HPDE6-E6E7 (cell line): ENCODE results near the gene GRWD1.

Source experiments
- DNase-seq: peaks from one replicate; pipeline ENCODE4 v3.0.0; 2011; ENCODE audit warnings: missing footprints; ENCODE audit errors: extremely low spot score

Gene GRWD1

DNA sequence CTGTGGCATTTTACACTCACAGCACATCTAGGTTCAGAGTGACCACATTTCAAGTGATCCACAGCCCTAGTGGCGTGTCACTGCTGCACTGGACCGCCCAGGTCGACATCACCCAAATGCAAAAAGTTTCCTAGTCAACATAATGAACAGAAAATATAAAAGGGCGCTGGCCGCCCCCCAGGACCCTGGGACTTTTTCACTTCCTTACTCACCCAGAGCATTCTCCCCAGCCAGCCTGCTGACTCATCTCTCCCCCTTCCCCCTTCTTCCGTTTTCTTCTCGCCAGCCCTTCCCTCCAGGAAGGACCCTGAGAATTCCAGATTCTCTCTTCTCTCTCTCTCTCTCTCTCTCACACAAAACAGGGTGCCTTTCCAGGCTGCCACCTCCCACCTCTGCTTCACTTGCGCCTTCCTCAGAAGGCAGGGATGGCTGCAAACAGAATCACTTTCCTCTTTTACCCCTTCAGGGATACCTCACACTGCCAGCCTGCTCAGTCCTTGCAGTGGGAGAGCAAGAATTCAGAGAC, 21.0 kb upstream of the GRWD1 start:
- no peak for DNase-seq

DNA sequence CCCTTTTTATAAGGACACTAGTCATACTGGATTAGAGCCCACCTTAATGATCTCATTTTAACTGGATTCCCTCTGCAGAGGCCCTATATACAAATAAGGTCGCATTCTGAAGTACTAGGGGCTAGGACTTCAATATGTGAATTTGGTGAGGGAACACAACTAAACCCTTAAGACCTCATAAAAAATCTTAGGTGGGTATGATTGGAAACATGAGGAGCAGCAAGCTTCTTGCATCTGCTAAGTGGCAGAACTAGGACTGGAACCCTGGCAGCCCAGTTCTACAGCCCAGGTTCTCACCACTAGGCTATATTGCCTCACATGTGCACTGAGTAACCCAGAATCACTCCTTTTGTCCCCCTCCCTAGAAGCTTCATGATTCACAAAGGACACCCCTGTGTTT, 17.1 kb upstream of the GRWD1 start:
- DNase-seq = no peak

DNA sequence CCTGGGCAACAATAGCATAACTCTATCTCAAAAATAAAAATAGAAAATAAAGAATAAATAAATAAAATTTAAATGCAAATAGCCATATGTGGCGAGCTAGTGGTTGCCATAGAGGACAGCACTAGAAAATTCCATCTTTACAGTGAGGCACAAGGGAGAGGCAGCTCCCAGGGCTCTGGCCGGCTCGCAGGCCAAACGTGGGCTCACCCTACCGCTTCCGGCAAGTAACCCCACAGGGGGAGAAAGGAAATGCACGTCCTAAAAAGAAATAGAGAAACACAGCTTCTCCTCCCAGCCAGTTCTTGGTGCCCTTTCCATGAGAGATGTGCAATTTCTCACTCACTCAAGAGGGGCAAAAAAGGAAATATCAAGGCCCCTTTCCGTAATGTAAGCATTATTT, 12.4 kb upstream of the GRWD1 start:
- DNase-seq = no peak

DNA sequence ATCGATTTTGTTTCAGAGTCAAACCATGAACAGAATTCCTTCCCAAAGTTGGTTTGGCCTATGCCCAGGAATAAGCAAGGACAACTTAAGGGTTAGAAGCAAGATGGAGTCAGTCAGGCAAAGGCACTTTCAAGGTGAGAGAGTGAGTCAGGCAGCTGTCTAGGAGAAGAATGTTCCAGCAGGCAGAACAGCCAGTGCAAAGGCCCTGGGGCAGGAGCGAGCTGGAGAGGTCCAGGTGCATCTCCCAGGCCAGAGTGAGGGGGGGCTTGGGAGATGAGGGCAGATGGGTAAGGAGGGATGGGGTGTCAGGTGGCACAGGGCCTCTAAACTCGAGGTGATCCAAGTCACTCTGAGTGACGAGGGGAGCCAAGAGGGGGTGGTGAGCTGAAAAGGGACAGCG, 9.2 kb upstream of the GRWD1 start:
- no peak for DNase-seq

DNA sequence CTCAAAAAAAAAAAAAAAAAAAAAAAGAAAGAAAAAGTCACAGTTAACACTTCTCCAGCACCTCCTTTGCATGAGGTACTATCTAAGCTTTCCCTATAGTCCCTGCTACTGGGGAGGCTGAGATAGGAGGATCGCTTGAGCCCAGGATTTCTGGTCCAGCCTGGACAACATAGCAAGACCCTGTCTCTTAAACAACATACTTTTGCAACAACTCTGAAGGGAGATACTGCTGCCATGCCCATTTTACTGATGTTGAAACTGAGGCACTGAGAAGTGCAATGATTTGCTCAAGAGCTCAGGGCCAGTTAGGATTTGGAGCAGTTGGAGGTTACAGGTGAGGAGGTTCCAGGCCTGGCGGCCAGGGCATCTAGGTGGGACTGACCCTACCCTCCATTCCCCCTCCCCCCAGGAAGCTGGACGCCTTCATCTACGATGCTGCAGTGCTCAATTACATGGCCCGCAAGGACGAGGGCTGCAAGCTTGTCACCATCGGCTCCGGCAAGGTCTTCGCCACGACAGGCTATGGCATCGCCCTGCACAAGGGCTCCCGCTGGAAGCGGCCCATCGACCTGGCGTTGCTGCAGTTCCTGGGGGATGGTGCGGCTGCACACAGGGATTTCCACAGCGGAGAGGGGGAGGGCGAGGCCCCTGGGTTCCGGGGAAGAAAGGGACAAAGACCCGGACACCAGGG, 4.3 kb upstream of the GRWD1 start:
- DNase-seq = no peak

DNA sequence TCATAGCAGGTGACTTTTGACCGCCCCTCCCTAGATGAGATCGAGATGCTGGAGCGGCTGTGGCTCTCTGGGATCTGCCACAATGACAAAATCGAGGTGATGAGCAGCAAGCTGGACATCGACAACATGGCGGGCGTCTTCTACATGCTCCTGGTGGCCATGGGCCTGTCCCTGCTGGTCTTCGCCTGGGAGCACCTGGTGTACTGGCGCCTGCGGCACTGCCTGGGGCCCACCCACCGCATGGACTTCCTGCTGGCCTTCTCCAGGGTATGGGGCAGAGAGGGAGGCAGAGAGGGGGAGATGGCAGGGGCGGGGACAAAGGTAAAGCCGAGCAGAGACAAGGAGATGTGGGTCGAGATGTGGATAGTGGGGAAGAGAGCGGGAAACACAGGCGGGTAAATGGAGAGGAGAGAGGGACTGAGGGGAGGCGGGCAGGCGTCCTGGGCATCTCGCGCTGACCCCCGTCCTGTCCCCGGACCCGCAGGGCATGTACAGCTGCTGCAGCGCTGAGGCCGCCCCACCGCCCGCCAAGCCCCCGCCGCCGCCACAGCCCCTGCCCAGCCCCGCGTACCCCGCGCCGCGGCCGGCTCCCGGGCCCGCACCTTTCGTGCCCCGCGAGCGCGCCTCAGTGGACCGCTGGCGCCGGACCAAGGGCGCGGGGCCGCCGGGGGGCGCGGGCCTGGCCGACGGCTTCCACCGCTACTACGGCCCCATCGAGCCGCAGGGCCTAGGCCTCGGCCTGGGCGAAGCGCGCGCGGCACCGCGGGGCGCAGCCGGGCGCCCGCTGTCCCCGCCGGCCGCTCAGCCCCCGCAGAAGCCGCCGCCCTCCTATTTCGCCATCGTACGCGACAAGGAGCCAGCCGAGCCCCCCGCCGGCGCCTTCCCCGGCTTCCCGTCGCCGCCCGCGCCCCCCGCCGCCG, 3.4 kb upstream of the GRWD1 start:
- no peak for DNase-seq

DNA sequence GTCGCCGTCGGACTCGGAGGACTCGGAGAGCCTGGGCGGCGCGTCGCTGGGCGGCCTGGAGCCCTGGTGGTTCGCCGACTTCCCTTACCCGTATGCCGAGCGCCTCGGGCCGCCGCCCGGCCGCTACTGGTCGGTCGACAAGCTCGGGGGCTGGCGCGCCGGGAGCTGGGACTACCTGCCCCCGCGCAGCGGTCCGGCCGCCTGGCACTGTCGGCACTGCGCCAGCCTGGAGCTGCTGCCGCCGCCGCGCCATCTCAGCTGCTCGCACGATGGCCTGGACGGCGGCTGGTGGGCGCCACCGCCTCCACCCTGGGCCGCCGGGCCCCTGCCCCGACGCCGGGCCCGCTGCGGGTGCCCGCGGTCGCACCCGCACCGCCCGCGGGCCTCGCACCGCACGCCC, 2.5 kb upstream of the GRWD1 start:
- no peak for DNase-seq

DNA sequence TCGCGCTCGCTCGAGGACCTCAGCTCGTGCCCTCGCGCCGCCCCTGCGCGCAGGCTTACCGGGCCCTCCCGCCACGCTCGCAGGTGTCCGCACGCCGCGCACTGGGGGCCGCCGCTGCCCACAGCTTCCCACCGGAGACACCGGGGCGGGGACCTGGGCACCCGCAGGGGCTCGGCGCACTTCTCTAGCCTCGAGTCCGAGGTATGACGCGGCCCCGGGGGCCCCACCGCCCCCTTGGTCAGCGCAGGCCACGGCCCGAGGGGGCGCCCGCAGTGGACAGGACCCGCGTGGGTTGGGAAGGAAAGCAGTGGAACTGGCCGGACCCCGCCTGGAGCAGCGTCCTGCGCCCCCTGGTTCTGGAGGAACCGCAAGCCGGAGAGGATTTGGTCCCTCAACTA, 2.1 kb upstream of the GRWD1 start:
- no peak for DNase-seq

DNA sequence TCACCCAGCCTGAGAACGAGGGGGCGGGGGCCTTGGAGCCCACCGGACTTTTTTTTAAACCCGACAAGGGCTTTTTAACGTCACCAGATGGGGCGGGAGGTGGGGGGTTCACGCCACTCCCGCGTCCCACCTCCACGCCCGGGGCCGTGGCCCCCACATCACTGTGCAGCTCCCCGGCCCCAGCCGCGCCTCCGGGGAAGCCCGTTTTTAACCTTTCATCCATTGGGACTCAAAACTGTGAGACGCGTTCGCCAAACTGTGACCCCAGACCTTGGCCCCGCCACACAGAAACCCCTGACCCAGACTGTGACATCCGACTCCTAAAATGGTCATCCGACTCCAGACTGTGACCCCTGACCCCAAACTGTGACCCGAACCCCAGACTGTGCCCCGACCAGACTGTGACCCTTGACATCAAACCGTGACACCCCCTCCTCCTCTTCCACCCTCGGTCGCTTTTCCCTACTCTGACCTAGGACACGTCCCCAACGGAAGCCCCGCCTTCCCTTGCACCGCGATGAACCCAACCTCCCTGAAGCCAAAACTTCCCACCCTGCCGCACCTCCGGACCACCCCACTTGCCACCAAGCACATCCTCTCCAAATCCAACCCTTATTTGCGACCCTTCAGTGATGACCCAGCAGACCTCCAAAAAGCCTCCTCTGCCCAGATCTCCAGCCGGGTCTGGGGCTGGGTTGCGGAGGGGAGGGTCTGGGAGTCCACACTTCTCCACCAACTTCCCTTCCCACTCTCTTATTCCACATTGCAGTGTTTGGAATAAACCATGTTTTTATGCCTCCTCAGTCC, 1.5 kb upstream of the GRWD1 start:
- no peak for DNase-seq

DNA sequence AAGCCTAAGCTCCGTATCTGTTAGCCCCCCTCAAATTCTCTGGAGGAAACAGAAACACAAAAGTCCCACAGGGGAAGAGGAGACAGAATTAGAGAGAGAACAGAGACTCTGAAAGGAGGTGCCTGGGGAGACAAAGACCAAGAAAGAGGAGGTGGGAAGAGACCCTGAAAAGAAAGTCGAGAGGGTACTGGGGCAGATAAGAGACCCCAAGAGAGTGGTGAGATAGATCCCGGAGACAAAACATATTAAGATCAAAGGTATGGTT, 915 bp upstream of the GRWD1 start:
- DNase-seq = no peak

DNA sequence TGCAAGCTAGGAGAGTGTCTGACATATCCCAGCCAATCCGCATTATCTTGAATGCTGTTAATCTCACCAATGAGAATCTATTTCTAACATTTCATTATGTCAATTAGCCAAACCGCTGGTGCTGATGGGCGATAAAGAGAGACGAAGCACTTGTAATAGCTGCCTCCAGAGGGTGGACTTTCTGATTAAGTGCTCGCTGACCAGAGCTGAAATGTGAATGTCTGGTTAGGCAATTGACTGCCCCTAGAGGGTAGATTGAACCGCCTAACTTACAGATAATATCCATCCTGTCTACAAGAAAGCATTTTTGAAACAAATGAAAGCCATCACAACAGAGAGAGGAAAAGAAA, 552 bp upstream of the GRWD1 start:
- peak; percentile 80 for DNase-seq

DNA sequence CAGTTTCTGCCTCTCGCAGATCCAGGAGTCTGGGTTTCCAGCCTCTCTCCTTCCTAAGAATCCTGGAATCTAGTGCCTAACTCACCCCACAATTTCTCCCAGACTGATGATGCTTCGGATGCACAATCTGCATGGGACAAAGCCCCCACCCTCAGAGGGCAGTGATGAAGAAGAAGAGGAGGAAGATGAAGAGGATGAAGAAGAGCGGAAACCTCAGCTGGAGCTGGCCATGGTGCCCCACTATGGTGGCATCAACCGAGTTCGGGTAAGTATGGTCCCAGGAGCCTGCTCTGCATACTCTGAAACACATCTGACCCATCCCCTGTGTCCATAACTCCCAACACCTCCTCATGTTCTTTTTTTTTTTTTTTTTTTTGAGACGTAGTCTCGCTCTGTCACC, 796 bp downstream of the GRWD1 start:
- no peak for DNase-seq

DNA sequence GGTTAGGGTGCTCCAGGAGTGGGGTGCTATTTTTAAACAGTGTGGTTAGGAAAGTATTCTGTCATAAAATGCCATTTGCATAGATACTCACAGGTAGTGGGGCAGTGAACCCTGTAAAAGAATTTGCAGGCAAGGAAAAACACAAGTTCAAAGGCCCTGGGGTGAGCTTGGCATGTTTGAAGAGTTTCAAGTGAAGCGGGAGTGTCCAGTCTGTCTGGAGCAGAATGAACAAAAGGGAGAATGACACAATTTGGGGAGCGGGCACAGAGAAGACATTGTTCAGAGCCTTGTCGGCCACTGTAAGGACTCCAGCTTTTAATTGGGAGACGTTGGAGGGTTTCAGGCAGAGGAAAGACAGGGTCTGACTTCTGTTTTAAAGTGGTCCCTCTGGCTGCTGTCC, 2.8 kb downstream of the GRWD1 start:
- no peak for DNase-seq

DNA sequence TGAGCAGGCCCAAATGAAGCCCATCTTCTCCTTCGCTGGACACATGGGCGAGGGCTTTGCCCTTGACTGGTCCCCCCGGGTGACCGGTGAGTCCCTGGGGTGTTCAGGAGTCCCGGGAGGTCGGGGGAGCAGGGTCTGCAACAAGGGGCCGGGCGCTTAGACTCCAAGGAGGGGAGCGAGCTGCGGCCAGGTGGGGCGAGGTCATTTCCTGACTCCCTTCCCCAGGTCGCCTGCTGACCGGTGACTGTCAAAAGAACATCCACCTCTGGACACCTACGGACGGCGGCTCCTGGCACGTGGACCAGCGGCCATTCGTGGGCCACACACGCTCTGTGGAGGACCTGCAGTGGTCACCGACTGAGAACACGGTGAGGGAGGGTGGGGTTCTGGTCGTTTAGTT, 4.7 kb downstream of the GRWD1 start:
- no peak for DNase-seq

DNA sequence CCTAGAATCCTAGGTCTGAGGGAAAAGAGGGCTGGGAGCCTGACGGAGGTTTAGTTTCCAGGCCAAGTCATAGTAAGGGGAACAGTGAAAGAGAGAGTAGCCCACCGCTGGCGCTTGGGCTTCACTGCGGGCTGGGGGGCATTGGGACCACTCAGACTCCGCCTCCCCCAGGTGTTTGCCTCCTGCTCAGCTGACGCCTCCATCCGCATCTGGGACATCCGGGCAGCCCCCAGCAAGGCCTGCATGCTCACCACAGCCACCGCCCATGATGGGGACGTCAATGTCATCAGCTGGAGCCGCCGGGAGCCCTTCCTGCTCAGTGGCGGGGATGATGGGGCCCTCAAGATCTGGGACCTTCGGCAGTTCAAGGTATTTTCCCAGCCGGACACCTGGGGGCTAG, 5.1 kb downstream of the GRWD1 start:
- DNase-seq = no peak

DNA sequence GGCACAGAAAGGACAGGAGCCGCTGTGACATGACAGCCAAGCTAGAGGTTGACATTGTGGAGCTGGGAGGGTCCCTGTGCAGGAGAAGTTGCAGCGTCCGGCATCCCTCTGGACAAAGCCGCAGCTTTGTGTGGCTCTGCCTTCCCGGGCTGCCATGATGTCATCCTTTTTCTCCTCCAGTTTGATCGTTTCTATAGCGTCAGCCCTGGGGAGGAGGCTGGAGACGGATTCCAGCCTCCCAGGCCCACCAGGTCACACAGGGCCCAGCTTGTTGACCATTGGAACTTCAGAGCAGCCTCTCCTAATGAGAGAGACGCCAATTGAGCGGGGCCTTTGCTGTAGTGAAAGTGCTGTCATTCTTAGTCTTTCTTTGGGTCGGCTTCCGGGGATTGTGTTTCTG, 5.8 kb downstream of the GRWD1 start:
- DNase-seq = no peak

DNA sequence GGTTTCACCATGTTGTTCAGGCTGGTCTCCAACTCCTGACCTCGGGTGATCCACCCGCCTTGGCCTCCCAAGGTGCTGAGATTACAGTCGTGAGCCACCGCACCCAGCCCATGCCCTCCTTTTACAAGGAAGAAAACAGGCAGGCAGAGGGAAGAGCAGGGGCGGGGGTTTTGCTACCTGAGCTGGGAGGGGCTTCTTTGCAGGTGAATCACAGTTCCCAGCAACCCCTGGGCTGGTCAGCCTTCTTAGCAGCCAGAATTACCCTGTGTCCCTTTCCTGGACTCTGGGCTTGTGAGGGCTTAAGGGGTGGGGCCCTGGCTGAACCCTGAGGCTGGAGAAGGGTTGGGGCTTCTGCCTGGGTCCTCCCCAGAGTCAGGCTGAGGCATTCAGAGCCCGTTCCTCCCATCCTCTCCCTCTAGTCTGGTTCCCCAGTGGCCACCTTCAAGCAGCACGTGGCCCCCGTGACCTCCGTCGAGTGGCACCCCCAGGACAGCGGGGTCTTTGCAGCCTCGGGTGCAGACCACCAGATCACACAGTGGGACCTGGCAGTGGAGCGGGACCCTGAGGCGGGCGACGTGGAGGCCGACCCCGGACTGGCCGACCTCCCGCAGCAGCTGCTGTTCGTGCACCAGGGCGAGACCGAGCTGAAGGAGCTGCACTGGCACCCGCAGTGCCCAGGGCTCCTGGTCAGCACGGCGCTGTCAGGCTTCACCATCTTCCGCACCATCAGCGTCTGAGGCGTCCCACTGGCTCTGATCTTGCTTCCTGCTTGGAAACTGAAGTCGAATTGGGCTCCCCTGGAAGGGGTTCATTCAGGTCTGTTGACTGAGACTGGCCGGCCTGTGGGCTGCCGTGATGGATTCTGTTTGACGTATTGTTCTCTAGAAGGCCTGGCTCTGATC, 6.8 kb downstream of the GRWD1 start:
- no peak for DNase-seq

DNA sequence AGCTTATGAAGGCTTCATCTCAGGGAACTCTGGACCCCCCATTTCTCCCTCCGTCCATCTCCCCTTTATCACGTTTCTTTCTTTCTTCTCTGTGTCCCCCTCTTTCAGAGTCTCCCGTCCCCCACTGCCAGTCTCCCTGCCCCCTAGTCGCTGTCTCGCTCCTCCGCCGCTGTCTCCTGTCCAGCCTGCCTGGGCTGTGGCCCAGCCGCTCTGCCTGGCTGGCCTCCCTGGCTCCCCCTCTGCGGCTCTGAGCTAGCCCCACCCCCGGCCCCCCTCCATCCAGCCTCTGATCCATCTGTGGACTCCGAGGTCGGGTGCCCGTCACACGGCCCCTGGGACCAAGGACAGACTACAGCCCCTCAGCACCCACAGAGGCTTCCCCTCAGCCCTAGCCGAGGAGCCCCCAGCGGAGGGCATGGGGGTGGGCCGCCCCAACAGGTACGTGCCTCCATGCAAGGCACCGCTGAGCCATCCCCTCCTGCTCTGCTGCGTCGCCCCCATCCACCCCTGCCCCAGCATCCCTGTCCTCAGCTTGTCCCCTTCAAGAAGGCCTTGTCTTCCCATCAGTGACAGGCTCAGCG, 8.5 kb downstream of the GRWD1 start:
- DNase-seq = no peak

DNA sequence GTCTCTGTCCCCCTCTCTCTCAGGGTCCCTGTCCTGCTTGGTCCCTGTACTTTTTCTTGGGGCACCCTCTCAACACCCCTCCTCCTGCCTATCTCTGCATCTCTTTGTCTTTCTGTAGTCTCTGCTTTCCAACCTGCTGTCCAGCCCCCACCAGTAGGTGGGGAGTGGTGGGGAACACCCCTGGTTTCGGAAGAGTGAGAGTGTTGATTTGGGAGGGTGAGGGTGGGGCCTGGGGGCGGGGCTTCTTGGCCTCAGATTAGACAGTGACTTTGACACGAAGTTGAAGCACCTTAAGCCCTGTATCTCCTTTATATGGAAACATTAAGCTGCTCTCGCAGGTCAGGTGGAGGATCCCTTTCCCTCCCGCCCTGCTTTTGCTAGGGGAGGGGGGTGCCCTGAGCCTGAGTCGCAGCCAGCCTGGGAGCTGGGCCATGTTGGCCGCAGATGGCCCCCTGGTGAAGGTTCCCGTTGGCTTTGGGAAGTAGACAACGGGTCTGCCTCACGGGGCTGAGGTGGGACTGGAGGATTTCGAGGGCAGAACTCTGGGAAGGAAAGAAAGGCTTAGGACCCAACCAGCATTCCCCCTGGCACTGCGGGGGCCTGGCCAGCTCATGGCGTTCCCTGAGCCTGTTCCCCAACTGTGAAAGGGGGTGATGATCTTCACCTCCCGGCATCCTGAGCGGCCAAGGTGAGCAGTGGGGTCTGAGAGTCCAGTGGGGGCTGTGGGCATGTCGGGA, 9.6 kb downstream of the GRWD1 start, which contains the start of gene KCNJ14:
Gene KCNJ14, plus strand, starts transcription at position 404 of the 737 bp plus-strand sequence. CDS start 6,151 bp downstream, outside the sequence.
- no peak for DNase-seq

DNA sequence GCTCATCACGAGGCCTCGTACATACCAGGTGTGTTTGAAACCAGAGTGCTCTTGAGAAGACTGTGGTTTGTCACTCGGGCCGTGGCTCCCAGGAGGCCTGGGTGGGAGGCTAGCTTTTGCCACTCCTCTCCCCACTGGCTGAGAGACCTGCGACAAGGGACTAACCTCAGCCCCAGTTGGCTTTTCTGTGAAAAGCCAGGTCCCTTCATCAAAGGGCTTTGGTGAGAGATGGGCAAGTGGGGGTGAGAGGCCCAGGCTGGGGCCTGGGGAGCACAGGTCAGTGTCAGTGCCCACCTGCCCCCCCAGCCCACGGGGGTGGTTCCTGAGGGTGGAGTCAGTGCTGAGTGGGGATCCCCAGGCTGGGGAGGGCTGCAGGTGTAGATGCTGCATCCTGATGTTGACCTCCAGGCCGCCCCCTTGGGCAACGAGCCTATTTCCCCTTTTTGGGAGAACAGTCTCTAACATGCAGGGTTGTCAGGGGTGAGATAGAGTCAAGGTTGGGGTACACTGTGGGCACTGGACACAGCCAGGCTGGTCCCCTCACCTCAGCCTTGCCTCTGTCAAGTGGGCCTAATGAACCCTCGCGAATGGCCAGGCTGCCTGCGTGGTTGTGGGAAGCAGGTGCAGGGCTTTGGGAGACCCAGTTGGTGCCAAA, 10.3 kb downstream of the GRWD1 start:
- no peak for DNase-seq
